ENCODE data around the gene MRPL2. TPM values are rescaled to one million over a fixed set of nuclear protein-coding genes. Genes with fewer than 3 reads are reported as not detected.

Gene MRPL2
- total and polyA plus RNA-seq, 2 experiments from 2014 or later: 19.7 to 71.9 TPM

- Histone ChIP-seq H2AFZ (no peak overlapping the region), H3K9me3 (ENCODE audit: low read depth) (no peaks in the 10 kb centered on the region), H3K36me3 (ENCODE audit: low read depth) (no peaks in the 10 kb centered on the region), H3K27ac (no peak overlapping the region), H3K4me3 (no peak overlapping the region), H4K20me1 (ENCODE audit: insufficient read depth) (no peaks in the 10 kb centered on the region; the same call in 1 of the 2 replicates), H3K27me3 (replicated peaks; ENCODE audit: insufficient read depth) (no peaks in the 10 kb centered on the region), H3F3A (ENCODE audit: insufficient read depth) (peaks cover 34% of the 10 kb centered on the region), H3K4me1 (ENCODE audit: insufficient read depth) (peaks cover 45% of the 10 kb centered on the region), H3K9me2 (ENCODE audit: insufficient read depth) (no peaks in the 10 kb centered on the region), H3K9ac (no peak overlapping the region), H3K4me2 (ENCODE audit: unreplicated experiment) (no peak overlapping the region), H3K79me2 (ENCODE audit: insufficient read depth) (peaks cover 100% of the 10 kb centered on the region)
- in situ Hi-C loops (cut with MboI): no loop called here
- 80 to 84% methylated on average over 10 of the region's 10 CpGs for WGBS, 2 experiments (ENCODE audit: low coverage in 1 of 2, low lambda C conversion rate in 2 of 2, missing lambda C conversion rate in 2 of 2)
- TF ChIP-seq EZH2 (IDR thresholded peaks at IDR 0.05; ENCODE audit: insufficient read depth, poor library complexity, severe bottlenecking): no peak
- TF ChIP-seq EZH2phosphoT487 (IDR thresholded peaks at IDR 0.05; ENCODE audit: insufficient read depth, low read depth): no peak
- DNase-seq: no peak
Observed at GRCh38 chr6:43091436-43091991, 32.3 kb upstream of the MRPL2 start.

- no peak for DNase-seq
- Histone ChIP-seq H3K79me2 (ENCODE audit: insufficient read depth) (peaks cover 100% of the 10 kb centered on the region), H3K27me3 (replicated peaks; ENCODE audit: insufficient read depth) (no peaks in the 10 kb centered on the region), H3K9me2 (ENCODE audit: insufficient read depth) (no peaks in the 10 kb centered on the region), H3F3A (ENCODE audit: insufficient read depth) (peaks cover 30% of the 10 kb centered on the region), H3K27ac (no peak overlapping the region), H3K9ac (0 out of 2 replicates have a peak overlapping the region, but pooled peaks have one; percentile 22), H3K36me3 (ENCODE audit: low read depth) (no peaks in the 10 kb centered on the region), H3K4me3 (no peak overlapping the region), H3K4me1 (ENCODE audit: insufficient read depth) (peaks cover 40% of the 10 kb centered on the region), H4K20me1 (ENCODE audit: insufficient read depth) (no peaks in the 10 kb centered on the region; the same call in 1 of the 2 replicates), H2AFZ (no peak overlapping the region), H3K9me3 (ENCODE audit: low read depth) (no peaks in the 10 kb centered on the region), H3K4me2 (ENCODE audit: unreplicated experiment) (no peak overlapping the region)
- 65 to 68% methylated on average over 5 of the region's 5 CpGs for WGBS, 2 experiments (ENCODE audit: low coverage in 1 of 2, low lambda C conversion rate in 2 of 2, missing lambda C conversion rate in 2 of 2)
- TF ChIP-seq EZH2 (IDR thresholded peaks at IDR 0.05; ENCODE audit: insufficient read depth, poor library complexity, severe bottlenecking) (no peak), EZH2phosphoT487 (IDR thresholded peaks at IDR 0.05; ENCODE audit: insufficient read depth, low read depth) (no peak)
- in situ Hi-C loops (cut with MboI): no loop called here
Observed at GRCh38 chr6:43091020-43091419, 31.8 kb upstream of the MRPL2 start.

- Histone ChIP-seq H3K4me1 (ENCODE audit: insufficient read depth) (peaks cover 37% of the 10 kb centered on the region), H3K9me3 (ENCODE audit: low read depth) (no peaks in the 10 kb centered on the region), H3K36me3 (ENCODE audit: low read depth) (no peaks in the 10 kb centered on the region), H2AFZ (no peak overlapping the region), H3K4me3 (no peak overlapping the region), H3K9ac (0 out of 2 replicates have a peak overlapping the region, but pooled peaks have one; percentile 22), H3K9me2 (ENCODE audit: insufficient read depth) (no peaks in the 10 kb centered on the region), H3K27ac (peak overlapping the region; percentile 26; the same call in 1 of the 2 replicates), H3K27me3 (replicated peaks; ENCODE audit: insufficient read depth) (no peaks in the 10 kb centered on the region), H3F3A (ENCODE audit: insufficient read depth) (peaks cover 25% of the 10 kb centered on the region), H4K20me1 (ENCODE audit: insufficient read depth) (no peaks in the 10 kb centered on the region; the same call in 1 of the 2 replicates), H3K4me2 (ENCODE audit: unreplicated experiment) (no peak overlapping the region), H3K79me2 (ENCODE audit: insufficient read depth) (peaks cover 100% of the 10 kb centered on the region)
- 53 to 54% methylated on average over 2 of the region's 2 CpGs for WGBS, 2 experiments (ENCODE audit: low coverage in 1 of 2, low lambda C conversion rate in 2 of 2, missing lambda C conversion rate in 2 of 2)
- TF ChIP-seq EZH2phosphoT487 (IDR thresholded peaks at IDR 0.05; ENCODE audit: insufficient read depth, low read depth): no peak
- TF ChIP-seq EZH2 (IDR thresholded peaks at IDR 0.05; ENCODE audit: insufficient read depth, poor library complexity, severe bottlenecking): no peak
- in situ Hi-C loops (cut with MboI): no loop called here
- DNase-seq: no peak
Observed at GRCh38 chr6:43090559-43090956, 31.3 kb upstream of the MRPL2 start.

GRCh38 chr6:43089874-43090558, 30.8 kb upstream of the MRPL2 start:
- TF ChIP-seq EZH2phosphoT487 (IDR thresholded peaks at IDR 0.05; ENCODE audit: insufficient read depth, low read depth): no peak
- no peak for TF ChIP-seq EZH2 (IDR thresholded peaks at IDR 0.05; ENCODE audit: insufficient read depth, poor library complexity, severe bottlenecking)
- no peaks in the 10 kb centered on the region; the same call in 1 of the 2 replicates for H4K20me1 ChIP-seq (ENCODE audit: insufficient read depth)
- H3K36me3 ChIP-seq (ENCODE audit: low read depth): no peaks in the 10 kb centered on the region
- no peaks in the 10 kb centered on the region for H3K9me2 ChIP-seq (ENCODE audit: insufficient read depth)
- in situ Hi-C loops (cut with MboI): no loop called here
- no peaks in the 10 kb centered on the region for H3K27me3 ChIP-seq (replicated peaks; ENCODE audit: insufficient read depth)
- H3F3A ChIP-seq (ENCODE audit: insufficient read depth): peaks cover 20% of the 10 kb centered on the region
- H3K4me1 ChIP-seq (ENCODE audit: insufficient read depth): peaks cover 37% of the 10 kb centered on the region
- WGBS, 2 experiments (ENCODE audit: low coverage in 1 of 2, low lambda C conversion rate in 2 of 2, missing lambda C conversion rate in 2 of 2): 68 to 70% methylated on average over 8 of the region's 8 CpGs
- H3K4me2 ChIP-seq (ENCODE audit: unreplicated experiment): no peak overlapping the region
- DNase-seq: peak; percentile 41
- 0 out of 2 replicates have a peak overlapping the region, but pooled peaks have one; percentile 22 for H3K9ac ChIP-seq
- H3K4me3 ChIP-seq: no peak overlapping the region
- no peaks in the 10 kb centered on the region for H3K9me3 ChIP-seq (ENCODE audit: low read depth)
- no peak overlapping the region for H2AFZ ChIP-seq
- peaks cover 100% of the 10 kb centered on the region for H3K79me2 ChIP-seq (ENCODE audit: insufficient read depth)
- H3K27ac ChIP-seq: peak overlapping the region; percentile 26; the same call in 1 of the 2 replicates

Data from GM23248 (cell line).